ENCODE results near the gene TUBB6. TPM values are rescaled to one million over a fixed set of nuclear protein-coding genes. Genes with fewer than 3 reads are reported as not detected.

TUBB6 gene
- total RNA-seq, 3 donors from 2014 or later (not counting 1 experiment from before 2014, with no cell fraction given), result 0.97 to 3.2 (median 2.8) TPM

DNA sequence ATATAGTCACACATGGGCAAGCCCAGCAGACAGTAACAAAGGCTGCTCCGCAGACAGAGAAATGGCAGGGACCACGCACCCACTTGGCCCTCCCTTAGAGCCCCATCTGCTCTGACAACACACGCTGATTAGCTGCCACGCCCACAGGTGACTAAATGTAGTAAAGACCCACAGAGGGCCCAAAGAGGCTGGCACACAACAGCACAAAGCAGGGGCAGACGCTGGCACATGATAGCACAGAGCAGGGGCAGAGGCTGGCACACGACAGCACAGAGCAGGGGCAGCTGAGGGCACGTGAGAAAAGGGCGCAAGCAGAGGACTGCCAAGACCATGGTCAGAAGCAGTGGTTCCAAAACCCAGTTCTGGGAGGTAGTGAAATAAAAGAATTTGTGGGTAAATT, 58.3 kb downstream of the TUBB6 start:
- intact Hi-C loops (cut with micrococcal nuclease), result no loop called here

DNA sequence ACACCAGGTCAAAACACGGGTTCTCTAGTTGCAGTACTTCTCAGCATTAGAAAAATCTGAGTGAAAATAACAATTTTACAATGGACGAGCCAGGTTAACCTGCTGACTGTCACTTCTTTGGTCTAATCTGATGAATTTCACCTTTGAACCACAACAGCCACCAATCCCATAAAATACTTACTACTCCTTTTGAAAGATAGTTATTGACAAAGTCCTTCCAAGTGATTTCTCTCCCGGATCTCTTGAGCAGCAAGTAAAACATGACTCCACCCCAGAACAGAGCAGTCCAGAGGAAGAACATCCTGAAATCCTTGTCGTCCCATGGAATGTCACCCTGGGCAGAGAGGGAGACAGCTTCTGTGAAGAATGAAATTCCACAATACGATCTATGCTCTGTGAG, 58.7 kb downstream of the TUBB6 start:
- H3K27ac ChIP-seq (ENCODE audit: low read length), result no peak overlapping the region
- Mint-ChIP-seq H3K27ac (no peak overlapping the region), H3K9me3 (no peaks in the 10 kb centered on the region), H3K4me1 (peaks cover 10 to 14% of the 10 kb centered on the region in 2 donors), H3K27me3 (ENCODE audit: low read depth in 2 of 2) (no peaks in the 10 kb centered on the region), H3K36me3 (peaks cover 18% of the 10 kb centered on the region), H3K4me3 (no peak overlapping the region)
- peaks cover 52% of the 10 kb centered on the region for H3K36me3 ChIP-seq (ENCODE audit: control insufficient read depth, insufficient read depth, low read length)
- TF ChIP-seq, protein P1, sequence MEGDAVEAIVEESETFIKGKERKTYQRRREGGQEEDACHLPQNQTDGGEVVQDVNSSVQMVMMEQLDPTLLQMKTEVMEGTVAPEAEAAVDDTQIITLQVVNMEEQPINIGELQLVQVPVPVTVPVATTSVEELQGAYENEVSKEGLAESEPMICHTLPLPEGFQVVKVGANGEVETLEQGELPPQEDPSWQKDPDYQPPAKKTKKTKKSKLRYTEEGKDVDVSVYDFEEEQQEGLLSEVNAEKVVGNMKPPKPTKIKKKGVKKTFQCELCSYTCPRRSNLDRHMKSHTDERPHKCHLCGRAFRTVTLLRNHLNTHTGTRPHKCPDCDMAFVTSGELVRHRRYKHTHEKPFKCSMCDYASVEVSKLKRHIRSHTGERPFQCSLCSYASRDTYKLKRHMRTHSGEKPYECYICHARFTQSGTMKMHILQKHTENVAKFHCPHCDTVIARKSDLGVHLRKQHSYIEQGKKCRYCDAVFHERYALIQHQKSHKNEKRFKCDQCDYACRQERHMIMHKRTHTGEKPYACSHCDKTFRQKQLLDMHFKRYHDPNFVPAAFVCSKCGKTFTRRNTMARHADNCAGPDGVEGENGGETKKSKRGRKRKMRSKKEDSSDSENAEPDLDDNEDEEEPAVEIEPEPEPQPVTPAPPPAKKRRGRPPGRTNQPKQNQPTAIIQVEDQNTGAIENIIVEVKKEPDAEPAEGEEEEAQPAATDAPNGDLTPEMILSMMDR (IDR thresholded peaks at IDR 0.05), result no peak
- no peaks in the 10 kb centered on the region for H3K27me3 ChIP-seq (ENCODE audit: control insufficient read depth, insufficient read depth, low read length)
- intact Hi-C loops (cut with micrococcal nuclease), result no loop called here
- 94% methylated on average over 5 of the region's 5 CpGs for WGBS (ENCODE audit: insufficient coverage)
- H3K9me3 ChIP-seq (ENCODE audit: control insufficient read depth, insufficient read depth, low read length), result no peaks in the 10 kb centered on the region
- no peak for ATAC-seq
- DNase-seq, result no peak
- H3K4me3 ChIP-seq (ENCODE audit: low read length), result no peak overlapping the region
- no peaks in the 10 kb centered on the region for H3K4me1 ChIP-seq (ENCODE audit: control insufficient read depth, insufficient read depth, low read length)

More for the DNA sequence above, 58.3 kb downstream of the TUBB6 start:
- peaks cover 8 to 10% of the 10 kb centered on the region in 2 donors for H3K4me1 Mint-ChIP-seq
- no peaks in the 10 kb centered on the region for H3K9me3 Mint-ChIP-seq
- H3K27me3 ChIP-seq (ENCODE audit: control insufficient read depth, insufficient read depth, low read length), result no peaks in the 10 kb centered on the region
- H3K4me3 Mint-ChIP-seq, result no peak overlapping the region
- WGBS (ENCODE audit: insufficient coverage), result 97% methylated on average over 8 of the region's 8 CpGs
- TF ChIP-seq, protein P1 (IDR thresholded peaks at IDR 0.05), result no peak
- no peaks in the 10 kb centered on the region for H3K4me1 ChIP-seq (ENCODE audit: control insufficient read depth, insufficient read depth, low read length)
- no peaks in the 10 kb centered on the region for H3K9me3 ChIP-seq (ENCODE audit: control insufficient read depth, insufficient read depth, low read length)
- H3K27me3 Mint-ChIP-seq (ENCODE audit: low read depth in 2 of 2), result no peaks in the 10 kb centered on the region
- no peak for ATAC-seq
- peaks cover 18% of the 10 kb centered on the region for H3K36me3 Mint-ChIP-seq
- no peak overlapping the region for H3K4me3 ChIP-seq (ENCODE audit: low read length)
- H3K27ac Mint-ChIP-seq, result no peak overlapping the region
- no peak for DNase-seq
- peaks cover 53% of the 10 kb centered on the region for H3K36me3 ChIP-seq (ENCODE audit: control insufficient read depth, insufficient read depth, low read length)
- H3K27ac ChIP-seq (ENCODE audit: low read length), result no peak overlapping the region

- Mint-ChIP-seq H3K27me3 (ENCODE audit: low read depth in 2 of 2) (no peaks in the 10 kb centered on the region), H3K36me3 (peaks cover 10% of the 10 kb centered on the region), H3K4me3 (no peak overlapping the region), H3K4me1 (peaks cover 26 to 30% of the 10 kb centered on the region in 2 donors), H3K9me3 (no peaks in the 10 kb centered on the region), H3K27ac (no peak overlapping the region)
- H3K4me1 ChIP-seq (ENCODE audit: control insufficient read depth, insufficient read depth, low read length), result no peaks in the 10 kb centered on the region
- no peak overlapping the region for H3K4me3 ChIP-seq (ENCODE audit: low read length)
- no peak for ATAC-seq
- TF ChIP-seq, protein P1 (IDR thresholded peaks at IDR 0.05), result no peak
- WGBS (ENCODE audit: insufficient coverage), result 95% methylated on average over 7 of the region's 7 CpGs
- peaks cover 35% of the 10 kb centered on the region for H3K36me3 ChIP-seq (ENCODE audit: control insufficient read depth, insufficient read depth, low read length)
- no peak overlapping the region for H3K27ac ChIP-seq (ENCODE audit: low read length)
- intact Hi-C loops (cut with micrococcal nuclease), result no loop called here
- H3K9me3 ChIP-seq (ENCODE audit: control insufficient read depth, insufficient read depth, low read length), result no peaks in the 10 kb centered on the region
- no peaks in the 10 kb centered on the region for H3K27me3 ChIP-seq (ENCODE audit: control insufficient read depth, insufficient read depth, low read length)
- DNase-seq, result no peak
These were observed 61.2 kb downstream of the TUBB6 start for GRCh38 chr18:12369211-12369610.

DNA sequence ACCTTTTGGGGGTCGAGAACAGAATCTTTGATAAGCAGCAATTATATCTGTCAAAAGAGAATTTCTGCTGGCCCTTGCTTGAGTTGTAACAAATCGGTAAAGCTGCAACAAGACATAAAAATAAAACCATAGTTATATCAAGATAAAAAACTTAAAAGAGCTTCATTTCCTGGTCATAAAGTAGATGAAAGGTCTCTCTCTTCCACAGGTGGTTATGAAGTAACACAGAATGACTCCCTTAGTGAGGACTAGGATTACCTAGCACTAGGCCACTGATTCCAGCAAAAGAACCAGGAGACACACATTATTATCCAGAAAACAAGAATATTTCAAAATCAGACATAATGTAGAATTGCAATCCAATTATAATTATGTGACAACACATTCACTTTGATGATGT, 63.5 kb downstream of the TUBB6 start:
- no peak for DNase-seq
- H3K27me3 Mint-ChIP-seq (ENCODE audit: low read depth in 2 of 2), result no peaks in the 10 kb centered on the region
- no peak overlapping the region for H3K27ac Mint-ChIP-seq
- peaks cover 8% of the 10 kb centered on the region for H3K36me3 Mint-ChIP-seq
- no peak for ATAC-seq
- no peaks in the 10 kb centered on the region for H3K9me3 Mint-ChIP-seq
- no peak overlapping the region for H3K4me3 ChIP-seq (ENCODE audit: low read length)
- peaks cover 17% of the 10 kb centered on the region for H3K4me1 ChIP-seq (ENCODE audit: control insufficient read depth, insufficient read depth, low read length)
- H3K27ac ChIP-seq (ENCODE audit: low read length), result no peak overlapping the region
- H3K4me1 Mint-ChIP-seq, result peaks cover 30 to 37% of the 10 kb centered on the region in 2 donors
- H3K27me3 ChIP-seq (ENCODE audit: control insufficient read depth, insufficient read depth, low read length), result no peaks in the 10 kb centered on the region
- intact Hi-C loops (cut with micrococcal nuclease), result loop anchor here (10.0 kb wide), 1 partner anchor 387 kb away; the partner anchor contains the start of gene IMPA2
- 67% methylated on average over 1 of the region's 2 CpGs for WGBS (ENCODE audit: insufficient coverage)
- TF ChIP-seq, protein P1 (IDR thresholded peaks at IDR 0.05), result no peak
- no peak overlapping the region for H3K4me3 Mint-ChIP-seq
- no peaks in the 10 kb centered on the region for H3K9me3 ChIP-seq (ENCODE audit: control insufficient read depth, insufficient read depth, low read length)
- H3K36me3 ChIP-seq (ENCODE audit: control insufficient read depth, insufficient read depth, low read length), result peaks cover 18% of the 10 kb centered on the region

Data from natural killer cell (primary cell).